SK-N-MC (cell line): Measurements from ENCODE around the gene FAT3.

Experiments used
- DNase-seq: peaks from one replicate; pipeline ENCODE4 v3.0.0-alpha.2; 2011; ENCODE audit warnings: low read depth, low spot score
- H3K27ac ChIP-seq: fragments of 200-600 bp; sonication (generic); 2 replicates; pipeline ENCODE4 v1.5.1; 2016; ENCODE audit warnings: mixed run types
- H3K36me3 ChIP-seq: fragments of 200-600 bp; sonication (generic); 2 replicates; pipeline ENCODE4 v1.6.1; 2017; ENCODE audit warnings: antibody characterized with exemption, low read length, mixed read lengths; ENCODE audit not compliant: insufficient read depth
- H3K4me3 ChIP-seq: fragments of 200-600 bp; sonication (generic); 2 replicates; pipeline ENCODE4 v1.5.1; 2016
- H3K9ac ChIP-seq: fragments of 200-600 bp; sonication (generic); 2 replicates; pipeline ENCODE4 v1.8.0; 2017; ENCODE audit warnings: mixed run types, mixed read lengths; ENCODE audit not compliant: insufficient read length
- H3K9me3 ChIP-seq: fragments of 200-600 bp; sonication (generic); 2 replicates; pipeline ENCODE4 v1.6.1; 2017; ENCODE audit warnings: low read depth, mild to moderate bottlenecking, antibody characterized with exemption, low read length, moderate library complexity, mixed read lengths
- EZH2 ChIP-seq: fragments of 200-600 bp; sonication (generic); IDR thresholded peaks from one replicate; pipeline ENCODE4 v1.6.1; 2017; ENCODE audit warnings: antibody characterized with exemption
- FOXP2 ChIP-seq: optimal IDR thresholded peaks from 2 replicates; pipeline ENCODE3; 2011; ENCODE audit warnings: mild to moderate bottlenecking, moderate library complexity; ENCODE audit not compliant: insufficient read depth; ENCODE audit errors: extremely low read length, control extremely low read depth
- POLR2AphosphoS5 ChIP-seq: IDR thresholded peaks from 2 replicates; pipeline ENCODE4 v1.6.1; 2012; ENCODE audit warnings: mild to moderate bottlenecking, low read depth, low read length, borderline replicate concordance

The FAT3 gene

GRCh38 chr11:92267968-92268367 lies 43.4 kb downstream of the FAT3 start:
- Histone ChIP-seq H3K4me3 (no peak overlapping the region), H3K27ac (no peak overlapping the region), H3K36me3 (no peaks in the 10 kb centered on the region), H3K9ac (no peak overlapping the region), H3K9me3 (no peaks in the 10 kb centered on the region)
- DNase-seq = no peak
- TF ChIP-seq POLR2AphosphoS5 (no peak), EZH2 (no peak), FOXP2 (no peak)

GRCh38 chr11:92268546-92268945 lies 43.9 kb downstream of the FAT3 start:
- H3K9me3 ChIP-seq = no peaks in the 10 kb centered on the region
- H3K4me3 ChIP-seq = no peak overlapping the region
- DNase-seq = no peak
- no peaks in the 10 kb centered on the region for H3K36me3 ChIP-seq
- no peak overlapping the region for H3K9ac ChIP-seq
- no peak for TF ChIP-seq POLR2AphosphoS5
- no peak for TF ChIP-seq FOXP2
- no peak for TF ChIP-seq EZH2
- H3K27ac ChIP-seq = no peak overlapping the region

- Histone ChIP-seq H3K36me3 (no peaks in the 10 kb centered on the region), H3K27ac (no peak overlapping the region), H3K4me3 (no peak overlapping the region), H3K9me3 (no peaks in the 10 kb centered on the region), H3K9ac (no peak overlapping the region)
- TF ChIP-seq EZH2 (no peak), POLR2AphosphoS5 (no peak), FOXP2 (no peak)
- no peak for DNase-seq
Observed at GRCh38 chr11:92269021-92269420, 44.4 kb downstream of the FAT3 start.

GRCh38 chr11:92269841-92270240 lies 45.2 kb downstream of the FAT3 start:
- no peaks in the 10 kb centered on the region for H3K36me3 ChIP-seq
- no peaks in the 10 kb centered on the region for H3K9me3 ChIP-seq
- no peak for TF ChIP-seq FOXP2
- TF ChIP-seq EZH2 = no peak
- TF ChIP-seq POLR2AphosphoS5 = no peak
- no peak overlapping the region for H3K27ac ChIP-seq
- H3K4me3 ChIP-seq = no peak overlapping the region
- H3K9ac ChIP-seq = no peak overlapping the region
- no peak for DNase-seq

- TF ChIP-seq EZH2 = no peak
- H3K27ac ChIP-seq = no peak overlapping the region
- no peak for DNase-seq
- H3K9ac ChIP-seq = no peak overlapping the region
- H3K9me3 ChIP-seq = no peaks in the 10 kb centered on the region
- no peak overlapping the region for H3K4me3 ChIP-seq
- H3K36me3 ChIP-seq = no peaks in the 10 kb centered on the region
Observed at GRCh38 chr11:92272651-92273050, 48.0 kb downstream of the FAT3 start.
